ENCODE data around the gene IL5. TPM values are rescaled to one million over a fixed set of nuclear protein-coding genes. Genes with fewer than 3 reads are reported as not detected.

IL5 gene
- total and polyA plus RNA-seq, 2 of the 13 experiments (the other 11 are each of a cell fraction or from before 2014, with no cell fraction given) = not detected

- TF ChIP-seq, protein P1, sequence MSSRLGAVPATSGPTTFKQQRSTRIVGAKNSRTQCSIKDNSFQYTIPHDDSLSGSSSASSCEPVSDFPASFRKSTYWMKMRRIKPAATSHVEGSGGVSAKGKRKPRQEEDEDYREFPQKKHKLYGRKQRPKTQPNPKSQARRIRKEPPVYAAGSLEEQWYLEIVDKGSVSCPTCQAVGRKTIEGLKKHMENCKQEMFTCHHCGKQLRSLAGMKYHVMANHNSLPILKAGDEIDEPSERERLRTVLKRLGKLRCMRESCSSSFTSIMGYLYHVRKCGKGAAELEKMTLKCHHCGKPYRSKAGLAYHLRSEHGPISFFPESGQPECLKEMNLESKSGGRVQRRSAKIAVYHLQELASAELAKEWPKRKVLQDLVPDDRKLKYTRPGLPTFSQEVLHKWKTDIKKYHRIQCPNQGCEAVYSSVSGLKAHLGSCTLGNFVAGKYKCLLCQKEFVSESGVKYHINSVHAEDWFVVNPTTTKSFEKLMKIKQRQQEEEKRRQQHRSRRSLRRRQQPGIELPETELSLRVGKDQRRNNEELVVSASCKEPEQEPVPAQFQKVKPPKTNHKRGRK (CRISPR knock-in tag; IDR thresholded peaks at IDR 0.05) = no peak
- TF ChIP-seq ARID2 (CRISPR knock-in tag; IDR thresholded peaks at IDR 0.05; ENCODE audit: borderline replicate concordance) = no peak
- peak; percentile 61; the same call in 1 of the 2 replicates for TF ChIP-seq RXRA (CRISPR knock-in tag; IDR thresholded peaks at IDR 0.05)
- no peak for TF ChIP-seq ZNF766 (CRISPR knock-in tag; IDR thresholded peaks at IDR 0.05; ENCODE audit: borderline replicate concordance)
- TF ChIP-seq ZNF644 (CRISPR knock-in tag; IDR thresholded peaks at IDR 0.05; ENCODE audit: low read depth) = no peak
- no peak for TF ChIP-seq ZNF546 (CRISPR knock-in tag; conservative IDR thresholded peaks at IDR 0.05)
- peak; percentile 44; the same call in 1 of the 2 replicates for TF ChIP-seq BHLHE40 (IDR thresholded peaks at IDR 0.05; ENCODE audit: low read length)
- no peak for TF ChIP-seq CBX5 (CRISPR knock-in tag; IDR thresholded peaks at IDR 0.05; ENCODE audit: borderline replicate concordance)
- no peak for TF ChIP-seq EED (CRISPR knock-in tag; IDR thresholded peaks at IDR 0.05)
- TF ChIP-seq ZNF83 (CRISPR knock-in tag; IDR thresholded peaks at IDR 0.05; ENCODE audit: borderline replicate concordance) = no peak
- no peak for TF ChIP-seq SRSF1 (optimal IDR thresholded peaks at IDR 0.05; ENCODE audit: low read depth, low read length)
- TF ChIP-seq NFE2L1 (CRISPR knock-in tag; IDR thresholded peaks at IDR 0.05; ENCODE audit: borderline replicate concordance) = no peak
- 0 out of 4 replicates have a peak, but pooled peaks of 1 of the 2 experiments have one; percentile 21 for TF ChIP-seq ATF4 (CRISPR knock-in tag; IDR thresholded peaks at IDR 0.05)
- TF ChIP-seq ELF3 (CRISPR knock-in tag; IDR thresholded peaks at IDR 0.05) = 0 out of 2 replicates have a peak, but pooled peaks have one; percentile 13
- TF ChIP-seq, protein P2, sequence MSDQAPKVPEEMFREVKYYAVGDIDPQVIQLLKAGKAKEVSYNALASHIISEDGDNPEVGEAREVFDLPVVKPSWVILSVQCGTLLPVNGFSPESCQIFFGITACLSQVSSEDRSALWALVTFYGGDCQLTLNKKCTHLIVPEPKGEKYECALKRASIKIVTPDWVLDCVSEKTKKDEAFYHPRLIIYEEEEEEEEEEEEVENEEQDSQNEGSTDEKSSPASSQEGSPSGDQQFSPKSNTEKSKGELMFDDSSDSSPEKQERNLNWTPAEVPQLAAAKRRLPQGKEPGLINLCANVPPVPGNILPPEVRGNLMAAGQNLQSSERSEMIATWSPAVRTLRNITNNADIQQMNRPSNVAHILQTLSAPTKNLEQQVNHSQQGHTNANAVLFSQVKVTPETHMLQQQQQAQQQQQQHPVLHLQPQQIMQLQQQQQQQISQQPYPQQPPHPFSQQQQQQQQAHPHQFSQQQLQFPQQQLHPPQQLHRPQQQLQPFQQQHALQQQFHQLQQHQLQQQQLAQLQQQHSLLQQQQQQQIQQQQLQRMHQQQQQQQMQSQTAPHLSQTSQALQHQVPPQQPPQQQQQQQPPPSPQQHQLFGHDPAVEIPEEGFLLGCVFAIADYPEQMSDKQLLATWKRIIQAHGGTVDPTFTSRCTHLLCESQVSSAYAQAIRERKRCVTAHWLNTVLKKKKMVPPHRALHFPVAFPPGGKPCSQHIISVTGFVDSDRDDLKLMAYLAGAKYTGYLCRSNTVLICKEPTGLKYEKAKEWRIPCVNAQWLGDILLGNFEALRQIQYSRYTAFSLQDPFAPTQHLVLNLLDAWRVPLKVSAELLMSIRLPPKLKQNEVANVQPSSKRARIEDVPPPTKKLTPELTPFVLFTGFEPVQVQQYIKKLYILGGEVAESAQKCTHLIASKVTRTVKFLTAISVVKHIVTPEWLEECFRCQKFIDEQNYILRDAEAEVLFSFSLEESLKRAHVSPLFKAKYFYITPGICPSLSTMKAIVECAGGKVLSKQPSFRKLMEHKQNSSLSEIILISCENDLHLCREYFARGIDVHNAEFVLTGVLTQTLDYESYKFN (CRISPR knock-in tag; conservative IDR thresholded peaks at IDR 0.05) = peak; percentile 40; the same call in 1 of the 2 replicates
- TF ChIP-seq, protein P3, sequence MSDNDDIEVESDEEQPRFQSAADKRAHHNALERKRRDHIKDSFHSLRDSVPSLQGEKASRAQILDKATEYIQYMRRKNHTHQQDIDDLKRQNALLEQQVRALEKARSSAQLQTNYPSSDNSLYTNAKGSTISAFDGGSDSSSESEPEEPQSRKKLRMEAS (IDR thresholded peaks at IDR 0.05) = peak; percentile 62; the same call in 1 of the 2 replicates
- TF ChIP-seq MEF2D (CRISPR knock-in tag; IDR thresholded peaks at IDR 0.05) = no peak
- no peak for TF ChIP-seq ZBTB33 (CRISPR knock-in tag; IDR thresholded peaks at IDR 0.05)
- TF ChIP-seq PPARG (CRISPR knock-in tag; conservative IDR thresholded peaks at IDR 0.05) = peak; percentile 30; the same call in 1 of the 2 replicates
Measured at GRCh38 chr5:132539716-132540115, 3.6 kb downstream of the IL5 start (continued).

All from HepG2 (cell line).